GM12801 (cell line): ENCODE measurements around the gene DPYSL4.

ENCODE experiments used
- TF ChIP-seq, protein P1 (sequence below): IDR thresholded peaks from one replicate; pipeline ENCODE4 v1.5.1; 2011; ENCODE audit warnings: control low read depth; ENCODE audit not compliant: insufficient read length; ENCODE audit errors: extremely low read depth

The DPYSL4 gene

GRCh38 chr10:132232981-132233380, 46.2 kb downstream of the DPYSL4 start:
- TF ChIP-seq, protein P1, sequence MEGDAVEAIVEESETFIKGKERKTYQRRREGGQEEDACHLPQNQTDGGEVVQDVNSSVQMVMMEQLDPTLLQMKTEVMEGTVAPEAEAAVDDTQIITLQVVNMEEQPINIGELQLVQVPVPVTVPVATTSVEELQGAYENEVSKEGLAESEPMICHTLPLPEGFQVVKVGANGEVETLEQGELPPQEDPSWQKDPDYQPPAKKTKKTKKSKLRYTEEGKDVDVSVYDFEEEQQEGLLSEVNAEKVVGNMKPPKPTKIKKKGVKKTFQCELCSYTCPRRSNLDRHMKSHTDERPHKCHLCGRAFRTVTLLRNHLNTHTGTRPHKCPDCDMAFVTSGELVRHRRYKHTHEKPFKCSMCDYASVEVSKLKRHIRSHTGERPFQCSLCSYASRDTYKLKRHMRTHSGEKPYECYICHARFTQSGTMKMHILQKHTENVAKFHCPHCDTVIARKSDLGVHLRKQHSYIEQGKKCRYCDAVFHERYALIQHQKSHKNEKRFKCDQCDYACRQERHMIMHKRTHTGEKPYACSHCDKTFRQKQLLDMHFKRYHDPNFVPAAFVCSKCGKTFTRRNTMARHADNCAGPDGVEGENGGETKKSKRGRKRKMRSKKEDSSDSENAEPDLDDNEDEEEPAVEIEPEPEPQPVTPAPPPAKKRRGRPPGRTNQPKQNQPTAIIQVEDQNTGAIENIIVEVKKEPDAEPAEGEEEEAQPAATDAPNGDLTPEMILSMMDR, result no peak

DNA sequence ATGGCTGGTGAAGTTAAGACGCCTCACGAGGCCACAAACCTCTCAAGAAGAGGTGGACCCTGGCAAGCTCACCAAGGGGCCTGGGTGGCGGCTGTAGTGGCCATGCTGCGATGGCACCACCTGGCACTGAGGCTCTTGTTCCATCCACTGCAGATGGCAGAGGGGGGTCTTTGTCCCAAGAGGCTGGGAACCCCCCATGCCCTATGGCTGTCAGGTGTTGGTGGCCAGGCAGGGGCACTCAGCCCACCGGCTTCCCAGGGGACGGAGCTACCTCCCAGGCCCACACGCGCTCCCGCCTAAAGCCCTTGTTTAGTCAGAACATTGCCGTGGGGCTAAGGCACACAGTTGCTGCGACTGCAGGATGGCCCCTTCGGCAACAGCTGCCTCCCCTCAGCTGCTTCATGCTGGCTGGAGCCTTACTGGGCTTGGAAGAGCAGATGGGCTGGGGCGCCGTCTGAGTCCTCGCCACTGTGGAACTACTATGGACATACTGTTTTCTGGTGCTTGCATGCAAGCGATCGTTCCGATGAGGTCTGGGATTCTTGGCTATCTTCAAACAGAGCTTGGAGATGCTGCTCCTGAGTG, 46.8 kb downstream of the DPYSL4 start:
- TF ChIP-seq, protein P1, result no peak

- TF ChIP-seq, protein P1, result no peak
Observed at GRCh38 chr10:132234860-132235259, 48.1 kb downstream of the DPYSL4 start.

- TF ChIP-seq, protein P1, result no peak
Observed at GRCh38 chr10:132236161-132236560, 49.4 kb downstream of the DPYSL4 start.

DNA sequence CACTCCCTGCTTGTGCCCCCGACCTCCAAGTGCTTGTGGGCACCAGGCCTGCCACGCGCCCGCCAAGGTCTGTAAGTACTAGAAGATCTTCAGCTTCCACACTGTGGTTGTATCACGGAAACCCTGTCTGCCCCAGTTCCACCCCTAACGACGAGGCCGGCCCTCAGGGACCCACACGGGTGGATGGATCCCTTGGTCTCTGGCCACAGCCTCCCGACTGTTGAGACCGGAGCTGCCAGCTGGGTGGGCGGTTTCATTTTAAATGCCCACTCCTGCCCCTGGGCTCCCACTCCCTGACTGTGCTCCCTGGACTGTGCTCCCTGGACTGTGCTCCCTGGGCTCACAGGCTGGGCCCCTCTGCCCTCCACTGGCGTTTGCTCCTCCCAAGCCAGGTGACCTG, 50.1 kb downstream of the DPYSL4 start:
- TF ChIP-seq, protein P1, result no peak

- TF ChIP-seq, protein P1, result no peak
Observed at GRCh38 chr10:132237396-132237795, 50.6 kb downstream of the DPYSL4 start.

DNA sequence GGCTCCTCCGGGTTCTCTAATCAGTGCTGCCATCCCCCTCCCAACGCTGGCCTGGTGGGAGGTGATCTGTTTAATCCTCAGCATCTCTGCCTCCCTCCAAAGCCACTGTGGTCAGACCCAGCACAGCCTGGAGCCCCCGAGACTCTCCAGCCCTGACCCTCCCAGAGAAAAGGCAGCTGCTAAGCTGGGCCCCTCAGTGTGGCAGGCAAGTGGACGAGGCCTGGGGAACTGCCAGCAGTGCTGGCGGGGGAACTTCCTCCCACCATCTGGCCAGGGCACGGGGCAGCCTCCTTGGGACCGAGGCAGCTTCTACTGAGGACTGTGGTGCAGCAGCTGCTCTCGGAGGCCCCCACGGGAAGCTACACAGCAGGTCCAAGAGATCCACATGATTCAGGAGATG, 51.1 kb downstream of the DPYSL4 start:
- TF ChIP-seq, protein P1, result no peak
